ENCODE measurements around the gene MTURN. TPM values are rescaled to one million over a fixed set of nuclear protein-coding genes. Genes with fewer than 3 reads are reported as not detected.

Gene MTURN
- total and polyA plus RNA-seq, 10 of the 15 experiments (the other 5 are each of a cell fraction or from before 2014, with no cell fraction given), result 0.52 to 5.0 (median 3.3) TPM

- TF ChIP-seq, protein P1, sequence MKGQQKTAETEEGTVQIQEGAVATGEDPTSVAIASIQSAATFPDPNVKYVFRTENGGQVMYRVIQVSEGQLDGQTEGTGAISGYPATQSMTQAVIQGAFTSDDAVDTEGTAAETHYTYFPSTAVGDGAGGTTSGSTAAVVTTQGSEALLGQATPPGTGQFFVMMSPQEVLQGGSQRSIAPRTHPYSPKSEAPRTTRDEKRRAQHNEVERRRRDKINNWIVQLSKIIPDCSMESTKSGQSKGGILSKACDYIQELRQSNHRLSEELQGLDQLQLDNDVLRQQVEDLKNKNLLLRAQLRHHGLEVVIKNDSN (IDR thresholded peaks at IDR 0.05; ENCODE audit: borderline replicate concordance, extremely low read length, insufficient read depth, low read depth, low read length), result no peak
- TF ChIP-seq RCOR1 (conservative IDR thresholded peaks at IDR 0.05; ENCODE audit: low read depth, low read length) (no peak), NFIC (IDR thresholded peaks at IDR 0.05; ENCODE audit: low read depth, low read length) (no peak; the same call in 1 of the 2 replicates), FOXM1 (IDR thresholded peaks at IDR 0.05; ENCODE audit: low read depth, low read length) (no peak), POLR2A (IDR thresholded peaks at IDR 0.05; ENCODE audit: low read depth, low read length) (no peak), BRCA1 (IDR thresholded peaks at IDR 0.05; ENCODE audit: low read depth, low read length) (no peak), SIN3A (IDR thresholded peaks at IDR 0.05; ENCODE audit: low read depth, low read length) (no peak), MYB (IDR thresholded peaks at IDR 0.05; ENCODE audit: borderline replicate concordance, low read depth, low read length) (no peak), ASH2L (IDR thresholded peaks at IDR 0.05; ENCODE audit: borderline replicate concordance, low read depth) (no peak), PAX5 (IDR thresholded peaks at IDR 0.05; ENCODE audit: borderline replicate concordance, low read depth, low read length) (no peak), SUPT20H (IDR thresholded peaks at IDR 0.05; ENCODE audit: borderline replicate concordance, control insufficient read depth, low read depth, low read length) (no peak), SREBF1 (IDR thresholded peaks at IDR 0.05; ENCODE audit: low read length) (no peak), TARDBP (IDR thresholded peaks at IDR 0.05; ENCODE audit: borderline replicate concordance) (no peak), RAD51 (IDR thresholded peaks at IDR 0.05) (no peak), E2F4 (IDR thresholded peaks at IDR 0.05; ENCODE audit: low read depth, low read length) (no peak), RFX5 (IDR thresholded peaks at IDR 0.05; ENCODE audit: low read depth, low read length) (no peak), PAX8 (IDR thresholded peaks at IDR 0.05) (no peak), ZZZ3 (IDR thresholded peaks at IDR 0.05; ENCODE audit: control insufficient read depth, insufficient read length, low read depth) (no peak), NFYB (IDR thresholded peaks at IDR 0.05; ENCODE audit: insufficient read depth, low read depth, low read length) (no peak)
- TF ChIP-seq, protein P2, sequence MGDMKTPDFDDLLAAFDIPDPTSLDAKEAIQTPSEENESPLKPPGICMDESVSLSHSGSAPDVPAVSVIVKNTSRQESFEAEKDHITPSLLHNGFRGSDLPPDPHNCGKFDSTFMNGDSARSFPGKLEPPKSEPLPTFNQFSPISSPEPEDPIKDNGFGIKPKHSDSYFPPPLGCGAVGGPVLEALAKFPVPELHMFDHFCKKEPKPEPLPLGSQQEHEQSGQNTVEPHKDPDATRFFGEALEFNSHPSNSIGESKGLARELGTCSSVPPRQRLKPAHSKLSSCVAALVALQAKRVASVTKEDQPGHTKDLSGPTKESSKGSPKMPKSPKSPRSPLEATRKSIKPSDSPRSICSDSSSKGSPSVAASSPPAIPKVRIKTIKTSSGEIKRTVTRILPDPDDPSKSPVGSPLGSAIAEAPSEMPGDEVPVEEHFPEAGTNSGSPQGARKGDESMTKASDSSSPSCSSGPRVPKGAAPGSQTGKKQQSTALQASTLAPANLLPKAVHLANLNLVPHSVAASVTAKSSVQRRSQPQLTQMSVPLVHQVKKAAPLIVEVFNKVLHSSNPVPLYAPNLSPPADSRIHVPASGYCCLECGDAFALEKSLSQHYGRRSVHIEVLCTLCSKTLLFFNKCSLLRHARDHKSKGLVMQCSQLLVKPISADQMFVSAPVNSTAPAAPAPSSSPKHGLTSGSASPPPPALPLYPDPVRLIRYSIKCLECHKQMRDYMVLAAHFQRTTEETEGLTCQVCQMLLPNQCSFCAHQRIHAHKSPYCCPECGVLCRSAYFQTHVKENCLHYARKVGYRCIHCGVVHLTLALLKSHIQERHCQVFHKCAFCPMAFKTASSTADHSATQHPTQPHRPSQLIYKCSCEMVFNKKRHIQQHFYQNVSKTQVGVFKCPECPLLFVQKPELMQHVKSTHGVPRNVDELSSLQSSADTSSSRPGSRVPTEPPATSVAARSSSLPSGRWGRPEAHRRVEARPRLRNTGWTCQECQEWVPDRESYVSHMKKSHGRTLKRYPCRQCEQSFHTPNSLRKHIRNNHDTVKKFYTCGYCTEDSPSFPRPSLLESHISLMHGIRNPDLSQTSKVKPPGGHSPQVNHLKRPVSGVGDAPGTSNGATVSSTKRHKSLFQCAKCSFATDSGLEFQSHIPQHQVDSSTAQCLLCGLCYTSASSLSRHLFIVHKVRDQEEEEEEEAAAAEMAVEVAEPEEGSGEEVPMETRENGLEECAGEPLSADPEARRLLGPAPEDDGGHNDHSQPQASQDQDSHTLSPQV (IDR thresholded peaks at IDR 0.05), result 0 out of 2 replicates have a peak, but pooled peaks have one; percentile 14
- TF ChIP-seq, protein P3, sequence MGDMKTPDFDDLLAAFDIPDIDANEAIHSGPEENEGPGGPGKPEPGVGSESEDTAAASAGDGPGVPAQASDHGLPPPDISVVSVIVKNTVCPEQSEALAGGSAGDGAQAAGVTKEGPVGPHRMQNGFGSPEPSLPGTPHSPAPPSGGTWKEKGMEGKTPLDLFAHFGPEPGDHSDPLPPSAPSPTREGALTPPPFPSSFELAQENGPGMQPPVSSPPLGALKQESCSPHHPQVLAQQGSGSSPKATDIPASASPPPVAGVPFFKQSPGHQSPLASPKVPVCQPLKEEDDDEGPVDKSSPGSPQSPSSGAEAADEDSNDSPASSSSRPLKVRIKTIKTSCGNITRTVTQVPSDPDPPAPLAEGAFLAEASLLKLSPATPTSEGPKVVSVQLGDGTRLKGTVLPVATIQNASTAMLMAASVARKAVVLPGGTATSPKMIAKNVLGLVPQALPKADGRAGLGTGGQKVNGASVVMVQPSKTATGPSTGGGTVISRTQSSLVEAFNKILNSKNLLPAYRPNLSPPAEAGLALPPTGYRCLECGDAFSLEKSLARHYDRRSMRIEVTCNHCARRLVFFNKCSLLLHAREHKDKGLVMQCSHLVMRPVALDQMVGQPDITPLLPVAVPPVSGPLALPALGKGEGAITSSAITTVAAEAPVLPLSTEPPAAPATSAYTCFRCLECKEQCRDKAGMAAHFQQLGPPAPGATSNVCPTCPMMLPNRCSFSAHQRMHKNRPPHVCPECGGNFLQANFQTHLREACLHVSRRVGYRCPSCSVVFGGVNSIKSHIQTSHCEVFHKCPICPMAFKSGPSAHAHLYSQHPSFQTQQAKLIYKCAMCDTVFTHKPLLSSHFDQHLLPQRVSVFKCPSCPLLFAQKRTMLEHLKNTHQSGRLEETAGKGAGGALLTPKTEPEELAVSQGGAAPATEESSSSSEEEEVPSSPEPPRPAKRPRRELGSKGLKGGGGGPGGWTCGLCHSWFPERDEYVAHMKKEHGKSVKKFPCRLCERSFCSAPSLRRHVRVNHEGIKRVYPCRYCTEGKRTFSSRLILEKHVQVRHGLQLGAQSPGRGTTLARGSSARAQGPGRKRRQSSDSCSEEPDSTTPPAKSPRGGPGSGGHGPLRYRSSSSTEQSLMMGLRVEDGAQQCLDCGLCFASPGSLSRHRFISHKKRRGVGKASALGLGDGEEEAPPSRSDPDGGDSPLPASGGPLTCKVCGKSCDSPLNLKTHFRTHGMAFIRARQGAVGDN (IDR thresholded peaks at IDR 0.05), result peak; percentile 86
These were observed 28.6 kb downstream of the MTURN start (continued) for GRCh38 chr7:30163231-30163894.

Data from GM12878 (cell line).